ENCODE results near the gene CNGA3. TPM values are rescaled to one million over a fixed set of nuclear protein-coding genes. Genes with fewer than 3 reads are reported as not detected.

CNGA3 gene
- total RNA-seq, 1 donor from 2014 or later = not detected

DNA sequence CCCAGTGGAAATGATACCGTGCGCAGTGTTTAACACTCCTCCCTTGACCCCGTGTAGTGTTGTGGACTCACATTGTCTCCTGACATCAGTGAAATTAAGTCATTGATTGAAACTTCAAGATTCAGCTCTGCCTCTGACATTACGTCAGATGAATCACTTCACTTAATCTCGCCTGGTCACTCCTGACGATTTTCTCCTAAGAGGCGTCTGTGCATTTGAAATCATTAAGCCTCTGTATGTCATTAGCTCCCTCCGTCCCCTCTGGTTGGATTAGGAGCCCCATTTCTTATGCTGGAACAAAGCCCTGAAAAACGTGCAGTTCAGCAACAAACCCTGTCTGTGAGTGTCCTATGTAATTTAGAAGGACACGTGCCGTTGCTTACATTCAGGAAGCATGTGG, 36.7 kb upstream of the CNGA3 start:
- intact Hi-C loops (cut with micrococcal nuclease) = no loop called here
- DNase-seq (no peak), ATAC-seq (ENCODE audit: low read depth) (no peak)
- Mint-ChIP-seq H3K4me3 (no peak overlapping the region), H3K27me3 (peaks cover 48% of the 10 kb centered on the region), H3K27ac (no peak overlapping the region), H3K9me3 (no peaks in the 10 kb centered on the region), H3K36me3 (ENCODE audit: low read depth) (no peaks in the 10 kb centered on the region), H3K4me1 (no peaks in the 10 kb centered on the region)
- ChIA-PET POLR2A (no interaction called here), CTCF (no interaction called here)
- TF ChIP-seq, protein P1, sequence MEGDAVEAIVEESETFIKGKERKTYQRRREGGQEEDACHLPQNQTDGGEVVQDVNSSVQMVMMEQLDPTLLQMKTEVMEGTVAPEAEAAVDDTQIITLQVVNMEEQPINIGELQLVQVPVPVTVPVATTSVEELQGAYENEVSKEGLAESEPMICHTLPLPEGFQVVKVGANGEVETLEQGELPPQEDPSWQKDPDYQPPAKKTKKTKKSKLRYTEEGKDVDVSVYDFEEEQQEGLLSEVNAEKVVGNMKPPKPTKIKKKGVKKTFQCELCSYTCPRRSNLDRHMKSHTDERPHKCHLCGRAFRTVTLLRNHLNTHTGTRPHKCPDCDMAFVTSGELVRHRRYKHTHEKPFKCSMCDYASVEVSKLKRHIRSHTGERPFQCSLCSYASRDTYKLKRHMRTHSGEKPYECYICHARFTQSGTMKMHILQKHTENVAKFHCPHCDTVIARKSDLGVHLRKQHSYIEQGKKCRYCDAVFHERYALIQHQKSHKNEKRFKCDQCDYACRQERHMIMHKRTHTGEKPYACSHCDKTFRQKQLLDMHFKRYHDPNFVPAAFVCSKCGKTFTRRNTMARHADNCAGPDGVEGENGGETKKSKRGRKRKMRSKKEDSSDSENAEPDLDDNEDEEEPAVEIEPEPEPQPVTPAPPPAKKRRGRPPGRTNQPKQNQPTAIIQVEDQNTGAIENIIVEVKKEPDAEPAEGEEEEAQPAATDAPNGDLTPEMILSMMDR (IDR thresholded peaks at IDR 0.05) = no peak

DNA sequence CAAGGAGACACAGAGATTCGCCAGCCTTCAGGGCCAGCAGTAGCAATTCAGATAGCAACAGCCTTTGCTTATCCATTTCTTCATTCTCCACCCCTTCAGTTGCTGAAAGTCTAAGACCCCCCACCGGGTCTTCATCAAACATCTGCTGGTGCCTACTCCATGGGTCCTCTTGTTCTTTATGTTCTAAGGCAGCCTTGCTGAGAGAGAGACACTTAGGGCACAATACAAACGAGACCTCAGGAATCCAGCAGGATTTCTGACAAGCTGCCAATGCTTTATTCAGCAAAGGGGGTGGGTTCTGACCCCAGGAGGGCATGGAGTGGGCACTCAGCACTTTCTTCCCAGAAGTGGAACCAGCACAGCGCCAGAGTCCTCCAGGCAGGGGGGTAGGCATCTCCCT, 36.2 kb upstream of the CNGA3 start:
- no peak for DNase-seq
- H3K9me3 Mint-ChIP-seq = no peaks in the 10 kb centered on the region
- H3K27me3 Mint-ChIP-seq = peaks cover 44% of the 10 kb centered on the region
- TF ChIP-seq, protein P1 (IDR thresholded peaks at IDR 0.05) = no peak
- H3K27ac Mint-ChIP-seq = no peak overlapping the region
- ChIA-PET CTCF (no interaction called here), POLR2A (no interaction called here)
- H3K36me3 Mint-ChIP-seq (ENCODE audit: low read depth) = no peaks in the 10 kb centered on the region
- intact Hi-C loops (cut with micrococcal nuclease) = no loop called here
- no peaks in the 10 kb centered on the region for H3K4me1 Mint-ChIP-seq
- no peak overlapping the region for H3K4me3 Mint-ChIP-seq
- ATAC-seq (ENCODE audit: low read depth) = no peak

DNA sequence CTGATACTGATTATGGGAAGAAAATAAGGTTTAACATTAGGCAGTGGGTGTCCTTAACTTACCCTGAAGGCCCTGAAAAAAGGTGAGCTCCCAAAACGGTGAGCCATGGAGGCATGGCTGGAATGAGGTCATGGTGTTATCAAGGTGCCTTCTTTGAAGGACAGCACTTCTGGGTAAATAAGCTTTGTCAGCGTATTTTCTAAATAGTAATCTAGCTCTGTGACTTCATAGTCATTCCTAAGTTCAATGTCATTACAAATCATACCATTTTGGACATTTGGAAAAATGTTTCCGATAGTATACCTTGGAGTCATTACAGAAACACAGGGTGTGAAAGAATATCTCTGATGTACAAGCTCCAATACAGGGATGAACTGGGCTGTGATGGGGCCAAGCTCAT, 35.2 kb upstream of the CNGA3 start:
- intact Hi-C loops (cut with micrococcal nuclease) = no loop called here
- ChIA-PET CTCF (no interaction called here), POLR2A (no interaction called here)
- Mint-ChIP-seq H3K4me3 (no peak overlapping the region), H3K27ac (no peak overlapping the region), H3K9me3 (no peaks in the 10 kb centered on the region), H3K4me1 (no peaks in the 10 kb centered on the region), H3K27me3 (peaks cover 34% of the 10 kb centered on the region), H3K36me3 (ENCODE audit: low read depth) (no peaks in the 10 kb centered on the region)
- ATAC-seq (ENCODE audit: low read depth) = no peak
- TF ChIP-seq, protein P1 (IDR thresholded peaks at IDR 0.05) = no peak
- DNase-seq = no peak

DNA sequence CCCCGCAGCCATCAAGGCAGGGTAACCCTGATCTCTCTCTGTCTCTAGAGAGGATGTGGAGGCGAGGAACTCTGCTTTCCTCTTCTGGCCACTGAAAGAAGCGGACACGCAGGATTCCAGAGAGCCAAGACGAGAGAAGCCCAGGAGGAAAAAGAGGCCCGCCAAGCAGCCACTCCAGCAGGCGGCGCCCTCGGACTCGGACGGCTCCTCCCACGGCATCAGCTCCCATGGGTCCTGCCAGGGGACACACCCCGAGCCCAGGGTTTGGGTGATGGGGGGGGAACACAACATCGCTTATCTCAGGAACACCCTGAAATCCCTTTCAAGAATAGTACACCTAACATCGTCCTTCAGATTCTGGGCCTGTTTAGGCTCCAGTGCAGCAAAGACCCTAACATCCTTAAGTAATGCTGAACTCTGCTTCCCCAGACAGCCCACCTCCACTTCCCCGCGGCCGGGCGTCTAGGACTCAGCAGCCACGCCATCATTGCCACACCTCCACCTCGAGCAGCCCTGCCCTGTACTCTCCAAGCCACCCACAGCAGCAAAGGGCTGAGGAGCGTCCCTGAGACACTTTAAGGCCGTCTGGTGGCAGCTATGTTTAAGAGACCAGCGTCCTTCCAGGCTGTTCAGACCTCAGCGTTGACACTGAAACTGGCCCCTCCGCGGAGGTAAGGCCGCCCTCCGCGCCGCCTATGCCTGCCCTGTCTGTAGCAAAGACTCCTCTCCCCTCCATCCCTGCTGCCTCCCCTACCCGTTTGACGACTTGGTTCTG, 34.3 kb upstream of the CNGA3 start:
- Mint-ChIP-seq H3K4me3 (no peak overlapping the region), H3K27ac (no peak overlapping the region), H3K4me1 (no peaks in the 10 kb centered on the region), H3K36me3 (ENCODE audit: low read depth) (no peaks in the 10 kb centered on the region), H3K27me3 (peaks cover 34% of the 10 kb centered on the region), H3K9me3 (no peaks in the 10 kb centered on the region)
- POLR2A ChIA-PET = no interaction called here
- intact Hi-C loops (cut with micrococcal nuclease) = no loop called here
- CTCF ChIA-PET = no interaction called here
- TF ChIP-seq, protein P1 (IDR thresholded peaks at IDR 0.05) = no peak
- no peak for ATAC-seq (ENCODE audit: low read depth)
- no peak for DNase-seq

DNA sequence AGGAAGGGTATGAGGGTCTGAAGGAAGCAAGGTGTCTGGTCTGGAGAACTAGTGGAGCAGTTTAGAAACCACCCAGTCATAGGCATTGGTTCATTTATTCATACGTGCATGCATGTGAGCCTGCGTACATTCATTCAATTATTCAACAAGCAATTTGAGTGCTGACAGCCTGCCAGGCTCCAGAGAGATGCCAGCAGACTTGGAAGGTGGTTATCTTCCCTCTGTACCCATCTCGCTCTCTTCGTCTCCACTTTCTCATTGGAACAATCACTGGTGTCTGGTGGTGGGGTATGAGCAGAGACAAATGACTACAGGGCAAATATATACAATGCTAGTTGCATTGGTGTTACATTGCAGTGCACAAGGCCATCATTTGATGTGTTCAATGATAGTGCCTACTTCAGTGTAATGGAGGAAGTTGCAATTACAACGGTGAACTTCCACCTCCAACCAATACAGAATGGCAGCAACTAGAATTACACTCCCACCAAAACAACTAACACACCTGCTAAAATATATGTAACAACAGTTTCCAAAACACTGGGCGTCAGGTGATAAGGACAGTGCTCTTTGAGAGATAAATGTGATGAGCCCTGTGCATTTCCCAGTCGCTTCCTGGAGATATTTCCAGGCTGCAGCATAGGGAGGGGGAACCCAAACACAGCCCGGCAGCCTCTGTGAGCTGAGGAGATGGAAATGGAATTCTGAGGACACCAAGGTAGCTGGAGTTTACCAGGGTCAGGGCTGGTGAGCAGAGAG, 32.6 kb upstream of the CNGA3 start:
- Mint-ChIP-seq H3K4me1 (no peaks in the 10 kb centered on the region), H3K4me3 (no peak overlapping the region), H3K9me3 (peaks cover 4% of the 10 kb centered on the region), H3K27me3 (peaks cover 38% of the 10 kb centered on the region), H3K27ac (no peak overlapping the region), H3K36me3 (ENCODE audit: low read depth) (no peaks in the 10 kb centered on the region)
- TF ChIP-seq, protein P1 (IDR thresholded peaks at IDR 0.05) = no peak
- ATAC-seq (ENCODE audit: low read depth) (no peak), DNase-seq (no peak)
- ChIA-PET POLR2A (no interaction called here), CTCF (no interaction called here)
- intact Hi-C loops (cut with micrococcal nuclease) = no loop called here

Measured in activated B cell treated with CpG ODN at 0.5 μM for 24 hours (primary cell).